ENCODE data around the gene ANKRD63.
A peak's percentile ranks its signal among the peaks of the same experiment; 100 is the strongest.

ANKRD63 gene

GRCh38 chr15:40293905-40294895, 11.3 kb upstream of the ANKRD63 start:
- no peak for DNase-seq

- no peak for DNase-seq
Measured at GRCh38 chr15:40293006-40293405, 10.1 kb upstream of the ANKRD63 start.

- DNase-seq: no peak
Measured at GRCh38 chr15:40292246-40292645, 9.4 kb upstream of the ANKRD63 start.

GRCh38 chr15:40290918-40291574, 8.2 kb upstream of the ANKRD63 start:
- DNase-seq: no peak

- DNase-seq: no peak
Measured at GRCh38 chr15:40290545-40290917, 7.7 kb upstream of the ANKRD63 start.

- DNase-seq: no peak
Measured at GRCh38 chr15:40289140-40289775, 6.4 kb upstream of the ANKRD63 start.

- DNase-seq: no peak
Measured at GRCh38 chr15:40287968-40288367, 5.1 kb upstream of the ANKRD63 start.

GRCh38 chr15:40287505-40287904, 4.6 kb upstream of the ANKRD63 start:
- DNase-seq: no peak

- no peak for DNase-seq
Measured at GRCh38 chr15:40286794-40287193, 3.9 kb upstream of the ANKRD63 start.

GRCh38 chr15:40286061-40286532, 3.2 kb upstream of the ANKRD63 start:
- DNase-seq: no peak

GRCh38 chr15:40285554-40286011, 2.7 kb upstream of the ANKRD63 start:
- DNase-seq: no peak

- no peak for DNase-seq
Measured at GRCh38 chr15:40285151-40285550, 2.3 kb upstream of the ANKRD63 start.

GRCh38 chr15:40283615-40284300, 894 bp upstream of the ANKRD63 start:
- no peak for DNase-seq

GRCh38 chr15:40282147-40282868, 556 bp downstream of the ANKRD63 start:
- DNase-seq: peak; percentile 66

GRCh38 chr15:40281801-40282146, 1.1 kb downstream of the ANKRD63 start:
- DNase-seq: no peak

GRCh38 chr15:40281057-40281800, 1.6 kb downstream of the ANKRD63 start:
- no peak for DNase-seq

GRCh38 chr15:40280260-40281056, 2.4 kb downstream of the ANKRD63 start:
- no peak for DNase-seq

GRCh38 chr15:40279437-40280141, 3.3 kb downstream of the ANKRD63 start:
- DNase-seq: peak; percentile 76

GRCh38 chr15:40278026-40278425, 4.8 kb downstream of the ANKRD63 start:
- no peak for DNase-seq

GRCh38 chr15:40277471-40277870, 5.4 kb downstream of the ANKRD63 start:
- no peak for DNase-seq

Data from CD4-positive, alpha-beta T cell treated with Interleukin-6 for 4 hours (primary cell).